Cortex of kidney (tissue), 1 donor: ENCODE results near the gene SLC22A3.

Source experiments
- DNase-seq: peaks from one replicate; lab custom pipeline; 2025; lab: John Stamatoyannopoulos, UW

SLC22A3 gene

DNA sequence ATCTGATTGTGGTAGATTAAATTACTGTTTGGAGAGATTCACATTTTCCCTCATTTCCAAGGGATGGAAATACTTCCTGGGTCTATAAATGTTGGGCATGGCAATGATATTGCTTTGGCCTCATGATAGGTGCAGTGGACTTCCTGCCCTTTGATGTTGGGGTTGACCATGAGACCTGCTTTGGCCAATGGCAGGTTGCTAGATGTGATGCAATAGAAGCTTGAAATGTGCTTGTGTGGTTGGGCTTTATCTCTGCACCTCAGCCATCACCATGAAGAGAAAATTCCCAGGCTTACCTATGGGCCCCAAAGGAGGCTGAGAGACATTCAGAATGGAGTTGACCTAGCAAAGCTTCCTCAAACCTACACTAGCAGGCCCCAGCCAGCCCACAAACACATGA, 69.4 kb downstream of the SLC22A3 start:
- DNase-seq: no peak

DNA sequence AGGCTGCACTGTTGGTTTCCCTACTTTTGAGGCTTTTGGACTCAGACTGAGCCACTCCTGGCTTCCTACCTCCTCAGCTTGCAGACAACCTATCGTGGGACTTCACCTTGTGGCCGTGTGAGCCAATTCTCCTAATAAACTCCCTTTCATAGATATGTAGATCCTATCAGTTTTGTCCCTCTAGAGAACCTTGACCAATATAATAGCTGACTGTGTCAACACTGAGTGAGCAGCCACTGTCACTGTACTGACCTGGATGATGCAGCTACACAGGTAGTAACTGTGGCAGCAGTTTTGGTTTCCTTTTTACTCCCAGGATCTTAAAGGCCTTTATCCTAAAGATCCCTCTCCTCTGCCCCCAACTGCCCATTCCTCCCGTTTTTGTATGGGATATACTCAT, 70.2 kb downstream of the SLC22A3 start:
- no peak for DNase-seq

DNA sequence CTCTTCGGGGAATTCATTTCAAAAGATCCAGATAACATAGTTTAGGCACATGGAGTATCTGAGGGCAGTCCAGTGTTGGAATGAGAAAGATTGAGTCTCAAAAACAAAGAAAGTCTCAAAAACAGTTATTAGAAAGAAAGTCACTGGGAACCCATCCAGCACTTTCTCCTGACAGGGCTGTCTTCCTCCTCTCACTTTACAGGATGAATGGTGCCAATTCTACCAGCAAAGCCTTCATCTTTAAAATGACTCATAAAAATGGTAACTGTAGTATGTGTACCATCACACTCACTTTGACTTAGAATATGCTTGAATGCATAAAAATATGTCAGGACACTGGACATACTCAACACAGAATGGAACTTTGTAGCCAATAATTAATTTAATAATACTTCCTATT, 71.3 kb downstream of the SLC22A3 start:
- DNase-seq: no peak

DNA sequence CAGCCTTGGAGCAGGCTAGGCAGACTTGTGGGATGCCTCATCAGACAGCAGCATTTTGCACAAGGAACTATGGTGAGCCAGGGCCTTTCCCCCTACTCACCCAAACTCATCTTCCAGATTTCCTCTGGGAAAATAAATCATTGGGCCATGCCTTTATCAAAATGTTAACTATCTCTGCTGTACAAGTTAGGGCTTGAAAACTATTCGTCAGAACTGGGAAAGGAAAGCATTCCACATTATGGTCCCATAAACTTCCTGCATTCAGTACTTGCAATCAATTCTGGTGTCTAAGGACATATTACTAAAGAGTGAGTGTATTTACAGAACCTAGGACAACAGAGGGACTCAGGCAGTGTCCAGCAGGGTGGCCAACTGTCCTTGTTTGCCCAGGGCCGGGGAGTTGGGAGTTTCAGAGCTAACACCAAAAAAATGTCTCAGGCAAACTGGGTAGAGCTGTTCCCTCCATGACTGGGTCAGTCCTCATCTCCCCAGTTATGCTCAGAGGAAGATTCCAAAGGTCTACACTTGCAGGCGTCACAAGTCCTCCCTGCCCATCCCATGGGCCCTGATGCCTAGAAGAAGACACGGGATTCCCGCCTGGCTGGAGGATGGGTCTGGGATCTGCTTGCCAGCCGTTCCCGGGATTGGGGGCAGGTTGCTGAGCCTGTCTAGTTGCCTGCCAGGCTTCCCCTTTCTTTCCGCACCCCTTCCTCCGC, 72.2 kb downstream of the SLC22A3 start:
- no peak for DNase-seq

GRCh38 chr6:160420969-160421556, 72.9 kb downstream of the SLC22A3 start:
- DNase-seq: no peak

- DNase-seq: no peak
These were observed 73.7 kb downstream of the SLC22A3 start for GRCh38 chr6:160421854-160422253.

- DNase-seq: no peak
These were observed 76.1 kb downstream of the SLC22A3 start for GRCh38 chr6:160424256-160424655.

- no peak for DNase-seq
These were observed 78.0 kb downstream of the SLC22A3 start for GRCh38 chr6:160426136-160426535.

- no peak for DNase-seq
These were observed 79.3 kb downstream of the SLC22A3 start for GRCh38 chr6:160427312-160428068.

DNA sequence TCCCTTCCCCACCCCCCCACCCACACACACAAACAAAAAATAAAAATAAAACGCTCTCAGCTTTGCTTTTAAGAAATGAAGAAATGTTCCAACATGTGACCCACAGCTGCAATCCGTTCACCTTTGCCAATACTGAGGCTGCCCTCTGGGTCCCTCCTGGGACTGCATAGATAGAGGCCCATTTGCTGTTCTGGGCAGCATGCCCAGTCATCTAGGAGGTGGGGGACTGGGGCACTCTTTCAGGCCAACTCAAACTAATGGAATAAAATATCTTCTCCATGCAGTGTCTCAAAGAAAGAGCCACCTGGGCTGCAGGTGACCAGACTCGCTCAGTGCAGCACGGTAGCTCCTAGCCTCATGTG, 79.9 kb downstream of the SLC22A3 start:
- DNase-seq: no peak

DNA sequence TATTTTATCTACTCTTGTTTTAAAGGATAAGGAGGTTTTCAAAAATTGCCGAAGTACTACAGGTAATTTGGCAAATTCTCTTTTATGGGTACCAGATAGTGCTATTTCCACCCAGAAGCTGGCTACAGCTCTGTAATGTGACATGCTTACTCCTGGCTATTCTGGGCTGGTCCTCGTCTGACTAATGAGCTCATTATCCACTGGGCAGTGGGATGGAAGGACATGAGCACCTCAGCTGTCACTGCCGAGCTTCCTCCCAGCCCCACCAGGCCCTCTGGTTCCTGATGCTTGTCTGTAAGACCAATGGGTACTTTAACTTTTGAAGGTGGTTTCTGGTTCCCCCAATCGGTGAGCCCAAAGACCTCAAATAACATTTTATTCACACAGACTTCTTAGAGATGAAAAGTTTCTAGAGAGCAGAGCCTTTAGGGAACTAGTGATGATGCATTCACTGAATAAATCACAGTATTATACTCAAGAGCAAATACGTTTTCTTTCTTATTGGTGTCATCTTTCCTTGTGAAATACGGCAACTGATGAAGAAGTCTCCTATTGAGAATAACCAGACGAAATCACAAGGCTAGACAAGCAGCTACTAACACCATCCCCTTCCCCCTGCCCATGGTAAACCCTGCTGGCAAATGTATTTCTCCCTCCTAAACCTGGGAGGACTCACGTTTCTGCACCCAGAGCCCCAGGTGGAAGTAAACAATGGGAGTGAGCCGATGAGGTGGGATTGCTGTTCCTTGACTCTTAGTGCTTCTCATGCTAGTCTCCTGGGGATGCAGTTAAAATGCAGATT, 80.8 kb downstream of the SLC22A3 start:
- DNase-seq: no peak

- DNase-seq: no peak
These were observed 81.4 kb downstream of the SLC22A3 start for GRCh38 chr6:160429620-160429895.

DNA sequence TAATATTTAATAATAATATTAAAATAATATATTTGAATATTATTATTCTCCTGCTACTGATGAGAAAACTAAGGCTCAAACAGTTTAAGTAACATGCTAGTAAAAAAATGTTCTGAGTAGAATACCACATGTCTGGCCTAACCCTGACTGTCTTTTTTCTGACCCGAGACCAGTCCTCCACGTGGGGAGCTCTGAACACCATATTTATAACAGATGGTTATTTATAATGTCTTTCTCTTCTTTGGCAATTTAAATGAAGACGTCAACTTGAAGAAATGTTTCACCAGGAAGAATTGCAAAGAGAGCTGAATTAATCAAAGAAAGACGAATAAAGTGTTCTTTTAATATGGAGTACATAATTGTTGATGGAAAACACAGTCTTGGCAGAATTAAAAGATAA, 82.0 kb downstream of the SLC22A3 start:
- no peak for DNase-seq

DNA sequence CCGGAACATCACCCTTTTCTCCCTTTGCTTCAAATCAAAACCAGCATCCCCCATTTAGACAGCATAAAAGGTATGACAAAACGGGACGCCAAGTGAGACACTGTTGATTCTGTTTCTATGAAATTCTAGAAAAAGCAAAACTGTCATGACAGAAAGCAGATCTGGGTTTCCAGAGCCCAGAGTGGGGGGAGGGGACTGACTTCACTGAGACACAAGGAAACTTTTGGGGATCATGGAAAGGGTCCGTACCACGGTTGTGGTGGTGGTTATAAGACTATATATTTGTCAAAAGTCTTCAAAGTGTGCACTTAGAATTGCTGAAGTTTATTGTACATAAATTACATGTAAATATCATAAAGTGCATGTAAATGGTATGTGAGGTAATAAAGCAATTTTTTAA, 82.6 kb downstream of the SLC22A3 start:
- DNase-seq: no peak

DNA sequence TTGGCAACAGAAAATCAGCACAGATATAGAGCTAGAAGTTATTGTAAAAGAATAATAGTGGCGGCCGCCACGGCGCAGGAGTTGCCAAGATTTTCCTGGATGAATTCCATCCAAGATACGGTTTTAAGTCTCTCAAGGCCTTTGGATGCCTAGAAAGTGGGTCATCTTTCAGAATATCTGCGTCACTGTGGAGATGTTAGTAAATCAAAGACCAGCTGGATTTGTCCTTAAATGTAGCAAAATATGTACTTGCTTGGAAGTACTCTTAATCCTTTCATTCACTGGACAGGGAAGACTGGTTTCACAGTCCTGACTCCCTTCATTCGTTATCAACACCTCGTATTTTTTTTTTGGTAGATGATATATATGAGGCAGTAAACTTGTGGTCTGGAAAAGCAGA, 83.0 kb downstream of the SLC22A3 start:
- no peak for DNase-seq

DNA sequence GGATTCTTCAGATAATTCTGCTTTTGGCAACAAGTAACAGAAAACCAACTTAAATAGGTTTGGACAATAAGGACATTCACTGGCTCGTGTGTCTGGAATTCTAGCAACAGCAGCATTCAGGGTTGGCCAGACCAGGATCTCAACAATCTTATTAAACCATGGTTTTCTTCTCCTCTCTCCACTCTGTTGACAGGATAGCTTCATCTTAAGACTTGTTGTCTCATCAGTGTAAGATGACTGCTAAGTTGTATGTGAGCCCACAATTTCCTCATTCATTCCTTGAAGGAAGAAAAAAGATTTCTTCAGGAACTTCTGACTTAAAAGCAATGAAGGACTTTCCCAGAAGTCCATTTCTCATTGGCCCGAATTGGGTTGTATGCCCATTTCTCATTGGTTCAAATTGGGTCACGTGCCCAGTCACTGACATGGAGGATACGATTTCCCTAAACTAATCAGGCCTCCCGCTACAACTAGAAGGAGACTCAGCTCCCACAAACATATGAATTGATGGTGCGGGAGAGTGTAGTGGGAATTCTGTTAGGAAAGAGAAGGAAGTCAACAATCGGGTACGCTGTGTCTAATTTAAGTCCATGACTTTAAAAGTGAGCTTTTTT, 83.7 kb downstream of the SLC22A3 start:
- no peak for DNase-seq

- DNase-seq: no peak
These were observed 87.8 kb downstream of the SLC22A3 start for GRCh38 chr6:160435935-160436334.

- DNase-seq: no peak
These were observed 89.0 kb downstream of the SLC22A3 start for GRCh38 chr6:160437154-160437553.

DNA sequence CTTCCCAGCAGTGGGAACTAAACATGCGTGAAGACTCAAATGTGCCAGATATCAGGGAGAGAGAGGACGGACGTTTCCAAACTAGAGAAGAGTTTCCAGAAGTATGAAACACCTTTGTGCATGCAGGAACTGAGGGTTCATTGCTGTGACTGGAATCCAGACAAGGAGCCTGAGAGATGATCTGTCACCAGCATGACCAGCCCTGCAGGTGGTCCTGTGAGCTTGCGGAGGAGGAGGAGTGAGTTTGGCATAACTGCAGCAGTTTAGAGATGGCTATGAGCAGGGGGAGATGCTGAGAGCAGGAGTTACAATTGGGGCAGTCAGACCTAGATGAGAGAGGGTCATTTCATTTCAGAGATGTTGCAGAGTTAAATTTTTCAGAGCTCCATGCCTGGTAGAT, 89.6 kb downstream of the SLC22A3 start:
- DNase-seq: no peak

DNA sequence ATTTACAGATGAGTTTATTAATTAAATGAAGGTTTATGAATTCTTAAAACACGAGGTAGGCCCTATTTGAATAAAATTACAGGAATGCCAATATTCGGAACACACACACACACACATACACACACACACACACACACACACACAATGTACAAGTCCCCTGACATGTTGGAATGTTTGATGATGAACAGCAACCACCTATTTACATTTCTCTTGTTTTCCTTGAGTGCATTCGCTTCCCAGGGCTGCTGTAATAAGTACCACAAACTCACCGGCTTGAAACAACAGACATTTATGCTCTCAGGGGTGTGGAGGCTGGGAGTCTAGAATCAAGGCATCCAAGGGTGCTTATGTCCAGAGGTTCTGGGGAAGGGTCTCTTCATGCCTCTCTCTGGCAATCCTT, 90.3 kb downstream of the SLC22A3 start:
- no peak for DNase-seq

- DNase-seq: no peak
These were observed 91.6 kb downstream of the SLC22A3 start for GRCh38 chr6:160439751-160440150.

- no peak for DNase-seq
These were observed 94.0 kb downstream of the SLC22A3 start for GRCh38 chr6:160442151-160442550.
